Gastroesophageal sphincter (tissue), 3 donors: ENCODE measurements around the gene ATXN7.

Experiments
- CTCF ChIP-seq, 4 experiments: fragments of 200-600 bp in 2 of 4; fragments of 450-650 bp in 2 of 4; sonication (generic) in 1 of 4; IDR thresholded peaks; one replicate each; pipeline ENCODE4 v1.5.1; 2017 to 2019; ENCODE audit warnings: antibody characterized with exemption in 4 of 4, mild to moderate bottlenecking in 2 of 4, moderate library complexity in 2 of 4
- EP300 ChIP-seq: sonication (generic); formaldehyde crosslinking; IDR thresholded peaks from one replicate; pipeline ENCODE4 v1.6.1; 2017; ENCODE audit warnings: antibody characterized with exemption, mild to moderate bottlenecking
- POLR2A ChIP-seq, 2 donors: fragments of 450-650 bp; IDR thresholded peaks; one replicate each; pipeline ENCODE4 v1.6.1; 2017; ENCODE audit warnings: antibody characterized with exemption in 2 of 2, mild to moderate bottlenecking in 2 of 2, moderate library complexity in 1 of 2
- POLR2AphosphoS5 ChIP-seq: sonication (generic); formaldehyde crosslinking; IDR thresholded peaks from one replicate; pipeline ENCODE4 v1.6.1; 2017; ENCODE audit warnings: antibody characterized with exemption

GRCh38 chr3:63976872-63977200 lies 113.2 kb downstream of the ATXN7 start:
- TF ChIP-seq CTCF (IDR thresholded peaks at IDR 0.05) (no peak), EP300 (no peak), POLR2AphosphoS5 (no peak), POLR2A (IDR thresholded peaks at IDR 0.05) (no peak)
